ENCODE results near the gene FOXC2.

The FOXC2 gene

DNA sequence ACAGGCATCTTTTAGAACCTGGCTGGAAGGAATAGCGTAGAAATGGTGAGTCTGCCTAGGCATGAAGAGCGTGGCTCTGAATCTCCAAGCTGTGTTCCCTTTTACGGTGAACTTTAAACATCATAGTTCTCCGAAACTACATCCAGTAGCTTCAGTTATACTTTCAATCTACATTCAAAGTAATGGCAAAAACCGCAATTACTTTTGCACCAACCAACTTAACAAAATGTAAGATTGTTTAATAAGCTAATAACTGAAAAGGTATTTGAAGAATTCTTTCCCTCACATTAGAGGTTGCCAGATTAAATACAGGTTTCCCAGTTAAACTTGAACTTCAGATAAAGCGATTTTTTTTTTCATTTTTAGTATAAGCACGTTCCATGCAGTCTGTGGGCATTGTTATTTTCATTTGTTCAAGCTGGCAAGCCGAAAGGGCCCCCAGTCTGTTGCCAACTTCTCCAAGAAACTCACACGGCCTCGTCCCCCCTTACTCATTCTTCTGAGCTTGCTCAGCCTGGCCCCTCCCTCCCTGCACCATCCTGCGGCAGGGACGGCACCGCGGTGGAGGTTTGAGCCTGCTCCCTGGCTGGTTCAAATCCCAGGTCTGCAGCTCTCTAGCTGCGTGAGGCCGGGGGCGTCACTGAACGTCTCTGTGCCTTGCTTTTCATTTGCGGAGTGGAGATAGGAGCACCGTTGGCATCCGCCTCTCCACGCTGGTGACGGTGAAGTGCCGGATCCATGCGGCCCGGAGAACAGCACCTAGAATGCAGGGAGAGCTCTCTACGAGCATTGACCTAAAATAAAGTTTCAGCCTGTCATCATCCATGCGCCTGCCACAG lies 8.1 kb upstream of the FOXC2 start:
- no peak for DNase-seq

GRCh38 chr16:86559802-86560305 lies 6.8 kb upstream of the FOXC2 start:
- DNase-seq: no peak

GRCh38 chr16:86562356-86562755 lies 4.3 kb upstream of the FOXC2 start:
- no peak for DNase-seq

DNA sequence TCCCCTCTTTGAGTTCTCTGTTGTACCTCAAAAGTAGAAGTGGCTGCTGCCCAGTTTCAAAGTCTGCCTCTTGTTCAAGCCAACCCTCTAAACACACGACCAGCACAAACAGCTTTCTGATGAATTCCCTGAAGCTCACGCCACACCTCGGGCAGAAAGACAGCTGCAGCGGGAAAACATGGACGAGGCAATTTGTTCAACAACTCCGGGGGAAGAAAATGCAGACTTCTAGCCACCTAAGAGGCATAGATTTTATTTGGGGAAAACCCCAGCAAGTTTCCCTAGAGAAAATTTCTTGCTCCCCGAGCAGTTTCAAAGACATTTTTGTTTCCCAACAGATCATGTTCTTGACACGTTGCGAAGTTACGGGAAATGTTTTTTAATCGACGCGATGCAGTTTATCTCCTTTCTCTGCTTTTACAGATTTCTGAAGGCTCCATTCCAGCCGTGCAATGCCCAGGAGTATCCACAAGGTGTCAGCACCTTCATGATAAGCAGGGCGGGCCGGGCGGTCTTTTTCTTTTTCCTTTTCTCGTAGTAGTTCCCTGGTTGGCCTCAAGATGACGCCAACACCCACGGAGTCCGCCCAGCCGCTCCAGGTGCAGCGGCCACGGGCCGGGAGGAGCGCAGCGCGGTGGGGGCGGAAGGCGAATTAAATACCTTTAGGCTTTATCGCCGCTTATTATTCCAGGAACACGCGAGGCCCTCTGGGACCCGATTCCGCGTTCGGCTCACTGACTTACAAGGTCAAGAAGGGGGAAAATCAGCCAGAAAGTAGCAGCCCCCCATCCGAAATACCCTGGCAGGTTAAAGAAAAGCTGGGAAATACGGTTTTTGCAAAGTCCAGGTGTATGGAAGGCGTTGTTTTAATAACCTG lies 2.9 kb upstream of the FOXC2 start:
- DNase-seq: peak; percentile 73

- DNase-seq: no peak
Observed at GRCh38 chr16:86565181-86565631, 1.4 kb upstream of the FOXC2 start.

DNA sequence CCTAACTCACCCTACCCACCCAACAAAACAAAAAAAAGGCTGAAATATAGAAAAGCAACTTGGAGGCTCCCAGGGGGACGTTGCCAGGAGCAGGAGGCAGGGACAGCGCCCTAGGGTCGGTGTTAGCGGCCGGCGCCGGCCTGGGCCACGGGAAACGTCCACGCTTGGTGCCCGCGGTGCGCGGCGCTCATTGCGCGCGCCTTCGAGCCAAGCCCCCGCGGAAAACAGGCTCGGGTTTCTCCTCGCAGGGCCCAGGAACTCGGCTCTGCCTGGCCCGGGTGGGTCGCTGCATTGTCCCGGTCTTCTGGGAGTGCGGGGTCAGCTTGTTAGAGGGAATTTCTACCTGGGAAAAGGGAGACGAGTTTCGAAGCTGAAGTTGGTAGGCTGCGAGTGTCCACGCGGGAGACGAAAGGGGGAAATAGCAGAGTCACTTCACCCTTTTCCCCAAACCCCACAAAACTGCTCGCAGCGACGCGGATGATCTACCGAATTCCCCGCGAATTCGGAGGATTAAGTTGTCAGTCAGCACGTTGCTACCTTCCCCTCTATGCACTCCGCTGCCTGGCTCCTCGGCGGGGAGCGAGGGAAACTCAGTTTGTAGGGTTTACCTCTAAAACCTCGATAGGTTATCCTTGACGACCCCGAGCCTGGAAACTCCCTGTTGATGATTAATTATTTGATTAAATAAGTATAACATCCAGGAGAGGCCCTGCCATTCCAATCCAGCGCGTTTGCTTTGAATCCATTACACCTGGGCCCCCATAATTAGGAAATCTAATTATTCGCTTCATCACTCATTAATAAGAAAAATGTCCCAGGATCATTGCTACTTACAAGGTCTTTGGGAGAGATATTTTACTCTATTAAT lies 751 bp upstream of the FOXC2 start:
- DNase-seq: no peak

- DNase-seq: no peak
Observed at GRCh38 chr16:86566966-86567700, 504 bp downstream of the FOXC2 start.

DNA sequence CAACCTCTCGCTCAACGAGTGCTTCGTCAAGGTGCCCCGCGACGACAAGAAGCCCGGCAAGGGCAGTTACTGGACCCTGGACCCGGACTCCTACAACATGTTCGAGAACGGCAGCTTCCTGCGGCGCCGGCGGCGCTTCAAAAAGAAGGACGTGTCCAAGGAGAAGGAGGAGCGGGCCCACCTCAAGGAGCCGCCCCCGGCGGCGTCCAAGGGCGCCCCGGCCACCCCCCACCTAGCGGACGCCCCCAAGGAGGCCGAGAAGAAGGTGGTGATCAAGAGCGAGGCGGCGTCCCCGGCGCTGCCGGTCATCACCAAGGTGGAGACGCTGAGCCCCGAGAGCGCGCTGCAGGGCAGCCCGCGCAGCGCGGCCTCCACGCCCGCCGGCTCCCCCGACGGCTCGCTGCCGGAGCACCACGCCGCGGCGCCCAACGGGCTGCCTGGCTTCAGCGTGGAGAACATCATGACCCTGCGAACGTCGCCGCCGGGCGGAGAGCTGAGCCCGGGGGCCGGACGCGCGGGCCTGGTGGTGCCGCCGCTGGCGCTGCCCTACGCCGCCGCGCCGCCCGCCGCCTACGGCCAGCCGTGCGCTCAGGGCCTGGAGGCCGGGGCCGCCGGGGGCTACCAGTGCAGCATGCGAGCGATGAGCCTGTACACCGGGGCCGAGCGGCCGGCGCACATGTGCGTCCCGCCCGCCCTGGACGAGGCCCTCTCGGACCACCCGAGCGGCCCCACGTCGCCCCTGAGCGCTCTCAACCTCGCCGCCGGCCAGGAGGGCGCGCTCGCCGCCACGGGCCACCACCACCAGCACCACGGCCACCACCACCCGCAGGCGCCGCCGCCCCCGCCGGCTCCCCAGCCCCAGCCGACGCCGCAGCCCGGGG lies 1.3 kb downstream of the FOXC2 start:
- no peak for DNase-seq

DNA sequence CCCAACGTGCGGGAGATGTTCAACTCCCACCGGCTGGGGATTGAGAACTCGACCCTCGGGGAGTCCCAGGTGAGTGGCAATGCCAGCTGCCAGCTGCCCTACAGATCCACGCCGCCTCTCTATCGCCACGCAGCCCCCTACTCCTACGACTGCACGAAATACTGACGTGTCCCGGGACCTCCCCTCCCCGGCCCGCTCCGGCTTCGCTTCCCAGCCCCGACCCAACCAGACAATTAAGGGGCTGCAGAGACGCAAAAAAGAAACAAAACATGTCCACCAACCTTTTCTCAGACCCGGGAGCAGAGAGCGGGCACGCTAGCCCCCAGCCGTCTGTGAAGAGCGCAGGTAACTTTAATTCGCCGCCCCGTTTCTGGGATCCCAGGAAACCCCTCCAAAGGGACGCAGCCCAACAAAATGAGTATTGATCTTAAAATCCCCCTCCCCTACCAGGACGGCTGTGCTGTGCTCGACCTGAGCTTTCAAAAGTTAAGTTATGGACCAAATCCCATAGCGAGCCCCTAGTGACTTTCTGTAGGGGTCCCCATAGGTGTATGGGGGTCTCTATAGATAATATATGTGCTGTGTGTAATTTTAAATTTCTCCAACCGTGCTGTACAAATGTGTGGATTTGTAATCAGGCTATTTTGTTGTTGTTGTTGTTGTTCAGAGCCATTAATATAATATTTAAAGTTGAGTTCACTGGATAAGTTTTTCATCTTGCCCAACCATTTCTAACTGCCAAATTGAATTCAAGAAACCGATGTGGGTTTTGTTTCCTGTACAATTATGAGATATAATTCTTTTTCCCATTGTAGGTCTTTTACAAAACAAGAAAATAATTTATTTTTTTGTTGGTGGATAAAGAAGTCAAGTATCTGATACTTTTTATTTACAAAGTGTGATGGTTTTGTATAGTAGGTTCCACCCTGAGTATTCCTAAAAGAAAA lies 2.3 kb downstream of the FOXC2 start:
- DNase-seq: no peak

GRCh38 chr16:86569701-86570447 lies 3.2 kb downstream of the FOXC2 start:
- no peak for DNase-seq

GRCh38 chr16:86570558-86571529 lies 4.2 kb downstream of the FOXC2 start:
- no peak for DNase-seq

- DNase-seq: no peak
Observed at GRCh38 chr16:86571530-86571915, 4.9 kb downstream of the FOXC2 start.

DNA sequence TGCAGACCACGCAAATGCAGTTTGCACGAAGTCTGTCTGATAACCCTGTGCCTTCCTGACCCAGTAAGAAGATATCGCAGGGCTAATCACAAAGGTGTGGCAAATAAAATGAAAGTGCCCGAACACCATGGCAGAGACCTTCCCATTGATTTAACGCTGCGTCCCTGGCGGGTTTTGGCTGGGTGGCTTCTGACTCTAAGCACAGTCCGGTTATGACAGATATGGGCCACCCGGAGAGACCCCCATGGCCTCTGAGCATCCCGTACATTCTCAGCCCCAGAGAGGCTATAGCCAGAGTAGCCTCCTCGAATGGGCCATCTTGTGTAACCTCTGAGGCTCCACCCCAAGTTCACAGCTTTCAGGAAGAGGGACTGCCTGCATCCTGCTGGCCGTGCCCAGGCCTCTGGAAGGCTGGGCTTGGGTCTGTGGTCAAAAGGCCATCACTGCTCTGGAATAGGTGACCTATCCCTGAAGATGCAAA lies 5.5 kb downstream of the FOXC2 start:
- no peak for DNase-seq

GRCh38 chr16:86572606-86573005 lies 6.0 kb downstream of the FOXC2 start:
- no peak for DNase-seq

- no peak for DNase-seq
Observed at GRCh38 chr16:86573215-86573614, 6.6 kb downstream of the FOXC2 start.

DNA sequence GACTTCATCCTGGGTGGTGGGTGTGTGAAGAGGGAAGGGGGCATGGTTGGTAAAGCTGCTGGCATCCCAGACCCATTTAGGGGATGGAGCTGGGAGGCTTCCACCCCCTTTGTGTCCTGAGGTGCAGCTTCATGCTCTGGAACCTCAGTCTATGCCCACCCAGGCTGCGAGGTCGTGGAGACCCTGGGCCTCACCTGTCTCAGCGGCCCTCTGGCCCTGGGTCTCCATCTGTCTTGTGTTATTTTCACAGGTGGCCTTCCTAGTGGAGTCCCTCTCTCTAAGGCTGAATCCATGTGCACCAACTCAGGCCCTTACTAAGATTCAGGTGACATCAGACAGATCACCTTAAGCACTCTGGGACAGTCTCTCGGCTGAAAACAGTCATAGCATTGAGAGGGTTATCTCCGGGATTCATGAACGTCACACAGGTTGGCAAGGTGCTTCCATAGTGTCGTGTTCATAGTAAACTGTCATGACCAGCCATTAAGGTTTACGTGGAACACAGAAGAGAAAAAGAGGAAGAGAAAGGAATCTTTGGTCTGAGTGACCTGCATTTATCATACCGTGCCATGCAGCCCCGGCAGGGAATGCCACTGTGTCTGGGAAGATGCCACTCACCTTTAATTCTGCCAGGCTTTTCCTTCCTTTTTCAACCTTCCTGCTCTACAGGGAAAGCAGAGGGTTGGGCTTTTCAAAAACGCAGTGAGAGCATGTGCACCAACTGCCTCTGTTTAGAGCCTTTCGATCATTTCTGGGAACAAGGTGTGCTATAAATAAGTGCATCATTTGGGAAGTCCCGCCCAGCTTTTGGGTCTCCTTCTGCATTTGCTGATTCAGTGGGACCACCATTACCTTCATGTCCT lies 7.2 kb downstream of the FOXC2 start:
- no peak for DNase-seq

DNA sequence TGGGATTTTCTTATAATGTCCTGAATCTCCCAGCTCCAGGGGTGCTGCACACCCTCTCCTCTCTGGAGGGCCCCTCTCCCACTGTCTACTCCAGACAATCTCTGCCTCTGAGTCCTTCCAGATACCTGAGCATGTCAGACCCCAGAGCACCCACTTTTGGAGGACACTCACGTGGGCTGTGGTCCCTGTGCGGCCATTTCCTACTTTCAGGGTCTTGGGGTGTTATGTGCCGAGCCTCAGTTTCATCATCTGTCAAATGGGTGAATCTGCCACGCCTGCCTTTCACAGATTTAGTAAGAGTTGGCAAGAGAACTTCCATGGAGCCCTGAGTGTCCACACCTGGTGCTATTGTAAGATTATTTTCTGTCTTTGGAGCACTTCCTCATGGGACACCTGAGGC lies 8.0 kb downstream of the FOXC2 start:
- no peak for DNase-seq

Measured in activated effector memory CD4-positive, alpha-beta T cell treated with Interleukin-2 at 50 U/mL for 16 hours (primary cell).